Measurements from ENCODE around the gene DDX39A.
"Not testable (repeated sequence)": the region's sequence is repeated elsewhere in the genome, so short reads cannot be mapped to it uniquely, and the experiment has no call there.

Gene DDX39A

DNA sequence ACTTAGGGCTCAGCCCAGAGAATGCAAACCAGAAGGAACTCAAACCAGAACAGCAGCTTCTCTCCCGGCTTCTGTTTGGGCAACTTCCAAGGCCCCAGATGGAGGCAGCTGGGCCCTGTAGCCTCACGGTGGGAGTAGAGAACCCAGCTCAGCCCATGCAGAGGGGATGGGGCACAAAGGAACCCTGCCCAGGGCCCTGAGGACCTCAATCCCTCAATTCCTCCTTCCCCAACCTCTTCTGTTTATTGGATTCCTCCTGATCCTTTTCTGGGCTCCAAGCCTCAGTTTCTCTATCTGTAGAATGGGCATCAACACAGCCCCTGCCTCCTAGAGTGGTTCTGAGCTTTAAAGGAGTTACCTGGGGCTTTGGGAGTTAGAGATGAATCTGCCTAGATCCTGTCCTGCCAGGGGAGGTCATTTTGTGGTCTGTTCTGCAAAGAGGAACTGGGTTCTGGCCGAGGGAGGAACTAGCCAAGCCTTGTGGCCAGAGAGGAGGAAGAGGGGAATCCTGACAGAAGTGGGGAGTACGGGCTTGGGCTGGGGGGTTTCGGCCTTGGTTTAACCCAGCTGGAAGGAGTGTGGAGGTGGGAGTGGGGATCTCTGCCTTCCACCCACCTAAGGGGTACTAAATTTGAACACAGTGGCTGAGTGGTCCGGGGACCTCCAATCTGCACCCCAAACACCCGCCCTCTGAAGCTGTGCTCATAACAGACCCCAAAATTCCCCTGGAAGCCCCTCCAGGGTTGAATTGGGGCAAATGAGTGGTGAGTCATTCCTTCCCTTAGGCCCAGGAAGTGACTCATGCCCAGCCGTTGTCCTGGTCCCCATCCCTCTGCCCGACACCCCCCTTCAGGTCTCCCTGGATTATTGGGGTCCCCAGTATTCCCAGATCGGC, 35.2 kb downstream of the DDX39A start:
- no peak for DNase-seq

DNA sequence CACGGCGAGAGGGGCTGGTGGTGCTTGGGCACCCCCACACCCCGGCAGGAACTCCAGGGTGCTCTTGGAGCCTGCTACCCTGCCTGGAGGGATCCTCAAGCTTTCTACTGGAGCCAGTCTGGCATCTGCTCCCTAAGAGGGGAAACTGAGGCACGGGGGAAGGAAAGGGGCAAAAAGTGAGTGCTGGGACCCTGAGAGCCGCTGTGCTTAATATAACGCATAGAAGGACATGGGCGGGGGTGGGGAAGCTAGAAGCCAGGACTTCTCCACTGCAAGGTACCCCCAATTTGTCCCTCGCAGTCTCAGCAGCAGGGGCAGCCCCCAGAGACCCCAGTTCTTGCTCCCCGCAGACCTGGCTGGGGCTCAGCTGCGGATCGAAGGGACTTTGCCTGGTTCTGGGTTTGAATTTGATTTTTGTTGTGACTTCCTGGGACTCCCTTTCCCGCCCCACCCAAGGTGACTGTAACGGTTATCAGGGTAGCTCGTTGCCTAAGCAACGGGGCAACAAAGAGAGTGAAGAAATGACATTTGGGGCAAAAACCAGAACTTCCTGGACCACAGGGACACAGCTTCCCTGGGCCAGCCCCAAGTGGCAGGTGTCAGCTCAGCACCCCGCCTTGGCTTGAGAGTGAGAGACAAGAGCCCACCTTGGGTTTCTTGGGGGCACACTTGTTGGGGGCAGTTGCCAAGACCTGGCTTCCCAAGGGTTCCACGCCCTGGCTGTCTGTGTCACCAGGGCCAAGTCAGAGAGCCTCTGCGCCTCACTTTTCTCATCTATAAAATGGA, 37.3 kb downstream of the DDX39A start:
- DNase-seq, result peak; percentile 65

DNA sequence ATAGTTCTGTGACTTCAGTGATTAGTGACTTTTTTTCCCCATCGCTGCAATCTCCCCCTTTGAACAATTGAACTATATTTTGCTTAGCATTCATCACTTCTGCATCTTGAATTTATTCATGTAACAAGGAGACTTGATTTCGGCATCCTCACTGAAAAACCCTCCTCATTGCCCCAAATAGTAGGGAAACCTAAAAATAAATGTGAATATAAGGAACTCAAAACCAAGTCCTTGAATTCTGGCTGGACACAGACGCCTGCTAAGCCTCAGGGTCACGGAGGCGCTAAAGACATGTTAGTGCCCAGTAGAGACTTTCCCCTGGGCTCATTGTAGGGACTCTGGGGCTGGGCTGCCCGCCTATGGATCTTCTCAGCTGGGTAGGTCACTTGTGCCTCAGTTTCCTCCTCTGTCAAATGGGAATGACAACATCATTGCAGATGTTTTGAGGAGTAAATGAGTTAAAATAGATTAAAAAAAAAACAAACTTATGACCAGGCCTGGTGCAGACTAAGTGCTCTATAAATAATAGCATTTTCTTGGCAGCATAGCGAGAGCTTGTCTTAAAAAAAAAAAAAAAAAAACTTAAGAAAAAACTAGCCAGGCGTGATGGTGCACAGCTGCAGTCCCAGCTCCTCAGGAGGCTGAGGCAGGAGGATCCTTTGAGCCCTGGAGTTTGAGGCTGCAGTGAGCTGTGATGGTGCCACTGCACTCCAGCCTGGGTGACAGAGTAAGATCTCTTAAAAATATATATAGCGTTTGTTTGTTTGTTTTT, 39.7 kb downstream of the DDX39A start:
- no peak for DNase-seq

DNA sequence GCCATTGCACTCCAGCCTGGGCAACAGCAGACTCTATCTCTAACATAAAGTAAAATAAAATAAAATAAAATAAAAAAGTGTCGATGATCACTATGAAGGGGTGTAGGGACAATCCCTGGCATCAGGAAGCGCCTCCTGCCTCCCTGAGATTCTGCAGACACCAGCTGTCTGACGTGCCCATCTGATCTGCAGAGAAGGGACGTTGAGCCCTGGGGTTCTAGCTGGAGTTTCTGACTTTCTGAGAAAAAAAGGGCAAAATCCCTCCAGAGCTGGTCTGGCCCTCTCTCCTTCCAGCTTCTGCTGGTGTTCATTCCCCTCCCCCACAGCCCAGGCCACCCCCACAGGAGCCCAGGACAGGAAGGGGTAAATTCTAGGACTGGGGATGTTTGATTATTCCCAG, 40.3 kb downstream of the DDX39A start:
- no peak for DNase-seq

DNA sequence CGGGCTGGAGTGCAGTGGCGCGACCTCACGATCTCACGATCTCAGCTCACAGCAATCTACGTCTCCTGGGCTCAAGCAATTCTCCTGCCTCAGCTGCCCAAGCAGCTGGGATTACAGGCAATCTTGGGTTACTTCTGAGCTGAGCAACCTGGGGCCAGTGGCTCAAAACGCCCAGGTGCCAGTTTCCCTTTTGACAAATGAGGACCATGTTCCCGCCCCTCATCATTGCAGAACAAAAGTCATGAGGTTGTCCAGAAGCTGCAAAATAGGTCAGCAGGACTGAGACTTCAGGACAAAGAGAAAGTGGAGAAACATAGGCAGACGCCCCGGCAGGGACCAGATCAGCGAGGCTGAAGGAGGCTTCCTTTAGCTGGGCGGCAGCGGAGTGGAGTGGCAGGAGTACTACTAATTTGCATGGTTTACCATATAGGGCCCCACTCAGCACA, 41.2 kb downstream of the DDX39A start:
- DNase-seq, result no peak

DNA sequence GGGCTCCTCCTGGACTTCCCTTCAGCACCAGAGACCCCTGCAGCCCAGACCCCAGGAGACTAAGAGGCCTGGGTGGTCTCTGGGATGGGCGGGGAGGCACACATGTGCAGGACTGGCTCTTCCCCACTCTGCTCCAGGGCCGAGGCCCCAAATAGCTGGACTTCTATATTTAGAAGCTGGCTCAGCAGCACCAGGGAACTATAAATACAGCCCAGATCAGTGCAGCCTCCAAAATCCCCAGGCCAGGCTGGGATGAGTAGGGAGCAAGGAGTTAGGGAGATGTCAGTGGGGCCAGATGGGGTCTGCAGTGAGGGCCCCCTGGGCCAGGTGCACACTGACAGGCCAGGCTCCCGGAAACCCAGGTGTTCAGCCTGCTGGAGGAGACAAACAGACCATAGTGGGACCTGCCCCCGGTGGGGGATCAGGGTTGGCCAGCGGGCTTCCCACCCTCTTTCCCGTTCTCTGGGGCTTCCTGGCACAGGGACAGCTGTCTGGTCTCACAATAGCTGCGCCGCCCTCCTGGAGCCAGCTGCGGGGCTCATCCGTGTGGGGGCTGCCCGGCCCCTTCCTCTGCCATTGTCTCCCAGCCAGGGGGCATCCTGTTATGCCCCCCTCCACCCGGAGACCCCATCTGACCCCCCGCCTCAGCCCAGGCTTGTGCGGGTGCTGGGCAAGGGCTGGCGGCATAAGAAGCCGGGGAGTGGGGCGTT, 43.4 kb downstream of the DDX39A start:
- no peak for DNase-seq

DNA sequence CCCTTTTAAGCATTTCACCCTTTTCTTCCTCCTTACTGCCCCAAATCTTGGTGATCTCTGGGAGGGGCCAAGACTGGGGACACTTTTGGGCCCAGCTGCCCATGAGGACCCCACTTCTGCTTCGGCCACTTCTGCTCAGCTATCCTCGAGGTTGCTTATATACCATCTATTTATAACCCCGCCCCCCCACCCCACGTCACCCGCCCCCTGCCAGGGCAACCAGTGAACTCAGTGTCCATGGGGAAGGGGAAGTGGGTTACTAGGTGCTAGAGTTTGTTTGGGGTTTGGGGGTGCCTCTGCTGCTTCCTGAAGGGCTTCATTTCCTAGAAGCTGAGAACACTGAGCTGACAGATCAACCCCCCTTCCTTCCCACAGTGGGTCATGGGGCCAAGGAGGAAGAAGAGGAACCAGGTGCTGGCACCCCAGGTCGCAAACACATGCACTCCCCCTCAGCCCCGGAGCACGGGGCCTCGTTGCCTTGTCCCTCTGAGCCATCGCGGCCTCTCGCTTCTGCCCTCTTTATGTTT, 44.0 kb downstream of the DDX39A start:
- peak; percentile 53 for DNase-seq

DNA sequence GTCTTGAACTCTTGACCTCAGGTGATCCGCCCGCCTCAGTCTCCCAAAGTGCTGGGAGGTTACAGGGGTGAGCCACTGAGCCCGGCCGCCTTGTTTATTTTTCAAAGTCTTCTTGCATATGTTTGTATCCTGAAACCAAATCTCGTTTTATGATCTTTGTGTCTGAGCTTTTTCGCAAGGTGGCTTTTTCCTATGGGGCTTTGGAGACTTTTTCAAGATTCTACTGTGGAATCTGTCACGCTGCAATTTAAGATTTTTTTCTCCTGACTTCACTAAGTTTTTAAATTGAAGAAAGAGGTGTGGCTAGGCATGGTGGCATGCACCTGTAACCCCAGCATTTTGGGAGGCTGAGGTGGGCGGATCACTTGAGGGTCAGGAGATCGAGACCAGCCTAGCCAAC, 44.8 kb downstream of the DDX39A start:
- not testable (repeated sequence) for DNase-seq

DNA sequence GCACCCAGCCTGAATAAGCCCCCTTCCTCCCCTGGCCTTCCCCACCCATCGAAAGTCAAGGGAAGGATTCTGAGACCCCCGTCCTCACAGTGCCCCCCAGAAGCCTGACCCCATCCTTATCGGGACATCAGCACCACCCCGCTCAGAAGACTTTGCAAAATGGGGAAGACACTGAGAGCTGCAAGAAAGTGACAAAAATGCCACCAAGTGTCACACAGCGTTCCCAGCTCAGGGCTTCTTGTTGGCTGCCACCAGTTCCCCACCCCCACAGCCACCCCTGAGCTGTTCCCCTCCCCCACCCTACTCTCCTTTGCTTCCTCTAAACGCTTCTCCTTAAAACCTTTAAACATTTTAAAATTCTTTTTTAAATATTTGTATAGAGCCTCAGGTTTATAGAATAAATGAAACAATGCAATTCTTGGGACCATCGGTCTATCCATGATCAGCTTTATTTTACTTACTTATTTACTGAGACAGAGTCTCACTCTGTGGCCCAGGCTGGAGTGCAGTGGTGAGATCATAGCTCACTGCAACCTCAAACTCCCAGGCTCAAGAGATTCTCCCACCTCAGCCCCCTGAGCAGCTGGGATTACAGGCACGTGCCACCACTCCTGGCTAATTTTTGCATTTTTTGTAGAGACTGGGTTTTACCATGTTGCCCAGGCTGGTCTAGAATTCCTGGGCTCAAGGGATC, 46.6 kb downstream of the DDX39A start:
- not testable (repeated sequence) for DNase-seq

DNA sequence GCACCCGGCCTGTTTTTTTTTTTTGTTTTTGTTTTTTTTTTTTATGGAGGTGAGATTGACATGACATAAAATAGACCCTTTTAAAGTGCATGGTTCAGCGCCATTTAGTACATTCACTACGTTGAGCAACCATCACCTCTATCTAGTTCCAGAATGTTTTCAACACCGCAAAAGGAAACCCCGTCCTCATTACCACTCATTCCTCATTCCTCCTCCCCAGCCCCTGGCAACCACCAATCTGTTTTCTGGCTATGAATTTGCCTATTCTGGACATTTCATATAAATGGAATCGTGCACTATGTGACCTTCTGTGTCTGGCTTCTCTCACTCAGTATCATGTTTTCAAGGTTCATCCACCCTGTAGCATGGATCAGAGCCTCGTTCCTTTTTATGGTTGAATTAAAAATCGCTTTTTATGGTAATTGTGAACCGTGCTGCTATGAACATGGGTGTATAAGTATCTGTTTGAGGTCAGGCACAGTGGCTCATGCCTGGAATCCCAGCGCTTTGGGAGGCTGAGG, 47.8 kb downstream of the DDX39A start:
- DNase-seq, result no peak

DNA sequence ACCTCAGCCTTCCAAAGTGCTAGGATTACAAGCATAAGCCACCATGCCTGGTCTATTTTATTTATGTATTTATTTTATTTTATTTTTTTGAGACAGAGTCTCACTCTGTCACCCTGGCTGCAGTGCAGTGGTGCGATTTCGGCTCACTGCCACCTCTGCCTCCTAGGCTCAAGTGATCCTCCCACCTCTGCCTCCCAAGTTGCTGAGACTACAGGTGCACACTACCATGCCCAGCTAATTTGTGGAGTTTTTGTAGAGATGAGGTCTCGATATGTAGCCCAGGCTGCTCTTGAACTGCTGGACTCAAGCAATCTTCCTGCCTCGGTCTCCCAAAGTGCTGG, 48.2 kb downstream of the DDX39A start:
- DNase-seq, result no peak

DNA sequence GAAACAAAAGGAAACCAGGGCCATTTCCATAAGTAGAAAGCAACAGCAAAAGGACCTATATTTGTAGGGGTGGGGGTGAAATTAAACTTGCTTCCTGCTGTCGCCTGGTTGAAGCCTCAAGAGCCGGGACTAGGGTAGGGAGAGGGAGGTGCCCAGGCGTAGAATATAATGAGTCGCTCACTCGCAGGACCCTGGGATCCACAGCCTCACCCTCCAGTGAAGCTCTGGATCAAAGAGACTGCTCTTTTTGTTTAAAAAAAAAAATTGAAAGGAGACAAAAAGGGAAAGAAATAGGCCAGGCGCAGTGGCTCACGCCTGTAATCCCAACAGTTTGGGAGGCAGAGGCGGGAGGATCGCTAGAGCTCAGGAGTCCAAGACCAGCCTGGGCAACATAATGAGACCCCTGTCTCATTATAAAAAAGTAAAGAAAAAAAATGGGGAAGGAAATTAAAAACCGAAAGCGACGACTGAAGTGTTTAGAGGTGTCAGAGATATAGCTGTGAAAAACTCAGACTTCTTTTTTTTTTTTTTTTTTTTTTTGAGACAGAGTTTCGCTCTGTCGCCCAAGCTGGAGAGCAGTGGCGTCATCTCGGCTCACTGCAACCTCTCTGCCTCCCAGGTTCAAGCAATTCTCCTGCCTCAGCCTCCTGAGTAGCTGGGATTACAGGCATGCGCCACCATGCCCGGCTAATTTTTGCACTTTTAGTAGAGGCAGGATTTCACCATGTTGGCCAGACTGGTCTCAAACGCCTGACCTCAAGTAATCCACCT, 48.8 kb downstream of the DDX39A start:
- no peak for DNase-seq

DNA sequence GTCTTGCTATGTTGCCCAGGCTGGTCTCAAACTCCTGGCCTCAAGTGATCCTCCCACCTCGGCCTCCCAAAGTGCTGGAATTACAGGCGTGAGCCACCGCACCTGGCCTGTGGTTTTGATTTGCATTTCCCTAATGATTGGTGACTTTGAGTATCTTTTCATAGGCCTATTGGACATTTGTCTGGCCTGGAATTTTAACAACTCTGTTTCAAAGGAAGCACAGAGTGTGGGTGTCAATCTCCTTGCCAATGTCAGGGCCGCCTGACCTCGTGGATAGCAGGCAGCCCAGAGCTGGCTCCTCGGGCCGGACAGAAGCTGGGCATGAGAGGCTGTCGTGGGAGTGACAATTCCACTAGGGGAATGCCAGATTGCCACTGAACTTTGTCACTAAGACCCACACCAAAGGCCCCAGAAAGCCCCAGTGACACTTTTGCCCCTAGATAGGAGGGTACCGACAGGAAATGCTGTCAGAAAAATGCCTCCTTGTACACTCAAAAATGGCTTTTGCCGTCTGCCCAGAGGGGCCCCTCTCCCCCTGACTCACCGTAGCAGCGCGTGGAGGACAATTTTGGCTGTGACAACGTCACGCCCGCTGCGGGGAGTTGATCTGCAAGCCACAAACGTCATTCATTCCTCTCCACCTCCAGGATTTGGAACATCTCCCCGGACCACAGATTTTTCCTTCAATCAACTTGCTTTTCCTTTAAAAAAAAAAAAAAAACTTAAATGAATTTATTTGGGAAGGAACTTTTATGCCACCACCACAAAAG, 49.6 kb downstream of the DDX39A start:
- no peak for DNase-seq

DNA sequence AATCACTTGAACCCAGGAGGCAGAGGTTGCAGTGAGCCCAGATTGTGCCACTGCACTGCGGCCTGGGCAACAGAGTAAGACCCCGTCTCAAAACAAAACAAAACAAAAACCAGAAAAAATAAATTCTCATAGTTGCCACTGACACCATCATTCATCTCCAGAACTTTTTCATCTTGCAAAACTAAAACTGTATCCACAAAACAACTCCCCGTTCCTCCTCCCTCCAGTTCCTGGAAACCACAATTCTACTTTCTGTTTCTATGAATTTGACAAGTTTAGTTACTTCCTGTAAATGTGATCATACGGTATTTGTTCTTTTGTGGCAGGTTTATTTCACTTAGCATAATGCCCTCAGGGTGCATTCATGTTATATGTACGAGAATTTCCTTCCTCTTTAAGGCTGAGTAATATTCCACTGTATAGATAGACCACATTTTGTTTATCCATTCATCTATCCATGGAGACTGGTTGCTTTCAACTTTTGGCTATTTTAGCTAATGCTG, 51.1 kb downstream of the DDX39A start:
- no peak for DNase-seq

DNA sequence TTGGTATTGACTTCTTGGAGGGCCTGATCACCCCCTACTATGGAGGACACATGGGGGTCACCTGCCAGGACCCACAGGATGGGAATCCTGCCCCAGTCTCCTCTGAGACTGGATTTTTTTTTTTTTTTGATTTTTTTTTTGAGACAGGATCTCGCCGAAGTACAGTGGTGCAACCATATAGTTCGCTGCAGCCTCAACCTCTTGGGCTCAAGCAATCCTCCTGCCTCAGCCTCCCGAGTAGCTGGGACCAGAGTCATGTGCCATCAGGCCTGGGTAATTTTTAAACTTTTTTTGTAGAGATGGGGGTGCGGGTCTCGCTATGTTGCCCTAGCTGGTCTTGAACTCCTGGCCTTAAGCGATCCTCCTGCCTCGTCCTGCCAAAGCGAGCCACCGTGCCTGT, 52.1 kb downstream of the DDX39A start:
- no peak for DNase-seq

DNA sequence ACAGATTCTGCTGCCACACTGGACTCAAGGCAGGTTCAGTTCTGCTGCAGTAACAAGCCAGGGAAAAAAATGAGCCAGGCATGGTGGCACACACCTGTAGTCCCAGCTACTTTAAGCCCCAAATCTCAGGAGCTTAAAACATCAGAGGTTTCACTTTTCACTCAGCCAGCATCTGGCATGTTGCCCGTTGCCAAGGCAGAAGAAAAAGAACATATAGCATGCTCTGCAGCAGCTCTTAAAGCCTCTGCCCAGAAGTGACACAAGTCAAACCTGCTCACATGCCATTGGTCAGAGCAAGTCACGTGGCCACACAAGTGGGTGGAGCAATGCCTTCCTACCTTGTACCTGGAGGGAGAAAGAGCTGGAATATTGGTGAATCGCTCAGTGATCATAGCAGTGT, 52.6 kb downstream of the DDX39A start:
- DNase-seq, result no peak

DNA sequence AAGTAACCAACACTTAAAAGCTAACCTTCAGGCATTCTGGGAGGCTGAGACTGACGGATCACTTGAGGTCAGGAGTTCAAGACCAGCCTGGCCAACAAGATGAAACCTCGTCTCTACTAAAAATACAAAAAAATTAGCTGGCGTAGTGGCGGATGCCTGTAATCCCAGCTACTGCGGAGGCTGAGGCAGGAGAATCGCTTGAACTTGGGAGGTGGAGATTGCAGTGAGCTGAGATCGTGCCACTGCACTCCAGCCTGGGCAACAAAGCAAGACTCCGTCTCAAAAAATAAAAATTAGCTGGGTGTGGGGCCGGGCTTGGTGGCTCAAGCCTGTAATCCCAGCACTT, 55.1 kb downstream of the DDX39A start:
- not testable (repeated sequence) for DNase-seq

DNA sequence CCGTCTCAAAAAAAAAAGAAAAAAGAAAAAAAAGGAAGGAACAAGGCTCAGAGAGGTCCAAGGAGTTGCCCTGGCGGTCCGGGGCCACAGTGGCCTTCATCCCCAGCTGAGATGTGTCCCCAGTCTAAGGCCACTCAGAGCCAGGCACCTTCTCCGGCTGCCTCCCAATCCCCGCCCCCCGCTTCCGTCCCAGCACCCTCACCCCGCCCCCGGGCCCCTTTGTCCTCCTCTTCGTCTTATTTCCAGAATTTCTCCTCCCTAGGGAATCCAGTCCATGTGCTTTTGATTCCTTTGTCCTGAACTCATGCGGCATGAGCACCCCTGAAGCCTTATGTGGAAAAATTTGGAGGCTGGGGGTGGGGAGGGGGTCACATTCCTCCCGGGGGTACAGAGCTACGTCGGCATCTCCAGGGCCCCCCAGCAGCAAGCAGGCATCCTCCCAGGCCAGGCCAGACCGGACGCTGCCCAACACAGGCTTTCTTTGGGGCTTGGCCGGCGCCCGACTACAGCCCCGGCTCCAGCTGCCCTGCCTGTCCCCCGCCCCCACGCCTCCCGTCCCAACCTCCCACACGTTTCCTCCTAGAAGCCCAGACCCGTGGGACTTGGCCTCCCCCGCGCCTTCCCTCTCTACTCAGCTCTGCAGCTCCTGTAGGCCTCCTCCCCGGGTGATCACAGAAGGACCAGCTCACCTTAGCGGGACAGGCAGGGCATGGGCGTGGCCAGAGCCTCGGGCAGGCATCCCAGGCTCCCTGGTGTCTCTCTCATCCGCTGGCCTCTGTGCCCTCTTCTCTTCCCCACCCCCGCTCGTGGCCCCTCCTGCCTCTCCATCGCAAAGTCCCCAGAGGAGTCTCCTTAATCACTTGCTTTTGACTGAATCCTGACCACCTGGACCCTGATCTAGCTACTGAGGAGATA, 55.7 kb downstream of the DDX39A start:
- DNase-seq, result no peak

DNA sequence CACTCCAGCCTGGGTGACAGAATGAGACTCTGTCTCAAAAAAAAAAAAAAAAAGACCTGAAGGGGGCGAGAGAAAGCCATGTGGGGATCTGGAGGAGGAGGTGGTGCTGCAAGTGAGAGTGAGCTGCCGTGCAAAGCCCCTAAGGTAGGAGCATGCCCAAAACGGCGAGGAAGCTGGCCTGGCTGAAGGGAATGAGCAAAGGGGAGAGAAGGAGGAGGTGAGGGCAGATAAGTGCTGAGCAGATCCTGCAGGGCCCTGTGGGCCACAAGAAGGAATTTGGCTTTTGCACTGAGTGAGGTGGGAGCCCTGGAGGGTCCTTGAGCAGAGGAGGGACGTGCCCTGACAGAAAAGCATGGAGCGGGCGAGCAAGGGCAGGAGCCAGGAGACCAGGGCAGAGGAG, 57.3 kb downstream of the DDX39A start:
- no peak for DNase-seq

Measured in SIG-M5 (cell line).